SK-N-MC (cell line): ENCODE measurements around the gene HELZ.

Experiments
- EZH2 ChIP-seq: fragments of 200-600 bp; sonication (generic); IDR thresholded peaks from one replicate; pipeline ENCODE4 v1.6.1; 2017; ENCODE audit warnings: antibody characterized with exemption
- POLR2AphosphoS5 ChIP-seq: IDR thresholded peaks from 2 replicates; pipeline ENCODE4 v1.6.1; 2012; ENCODE audit warnings: mild to moderate bottlenecking, low read depth, low read length, borderline replicate concordance

DNA sequence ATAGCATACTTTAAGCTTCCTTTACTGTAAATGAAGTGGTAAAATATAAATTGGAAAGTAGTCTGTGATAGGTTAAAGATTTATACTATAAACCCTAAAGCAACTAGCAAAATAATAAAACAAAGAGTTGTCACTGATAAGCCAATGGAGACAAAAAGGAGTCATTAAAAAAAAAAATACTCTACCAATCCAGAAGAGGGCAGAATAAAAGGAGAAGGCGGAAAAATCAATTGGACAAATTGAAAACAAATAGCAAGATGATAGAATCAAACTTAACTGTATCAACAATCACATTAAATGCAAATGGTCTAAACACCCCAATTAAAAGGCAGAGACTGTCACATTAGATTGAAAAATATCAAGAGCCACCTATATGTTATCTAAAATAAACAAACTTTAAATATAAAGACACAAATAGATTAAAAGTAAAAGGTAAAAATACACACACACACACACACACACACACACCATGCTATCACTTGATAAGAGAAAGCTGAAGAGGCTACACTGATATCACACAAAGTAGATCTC is 128.9 kb downstream of the HELZ start:
- TF ChIP-seq POLR2AphosphoS5 (no peak), EZH2 (no peak)
